HG02852 (cell line): ENCODE results near the gene ITGB2.
A peak's percentile ranks its signal among the peaks of the same experiment; 100 is the strongest.
"Not testable (repeated sequence)": the region's sequence is repeated elsewhere in the genome, so short reads cannot be mapped to it uniquely, and the experiment has no call there.

Experiments used
- ATAC-seq: cut with Tn5 transposase; IDR thresholded peaks from one replicate; pipeline ENCODE4 v1.9.1; 2021; ENCODE audit warnings: mild to moderate bottlenecking, moderate library complexity; ENCODE audit not compliant: unreplicated experiment

ITGB2 gene

GRCh38 chr21:44942566-44942965 is 21.9 kb upstream of the ITGB2 start:
- no peak for ATAC-seq

- ATAC-seq, result no peak
Measured at GRCh38 chr21:44941567-44941966, 20.9 kb upstream of the ITGB2 start.

- peak; percentile 34 for ATAC-seq
Measured at GRCh38 chr21:44940116-44940631, 19.5 kb upstream of the ITGB2 start.

GRCh38 chr21:44939532-44940115 is 18.9 kb upstream of the ITGB2 start, which contains the start of gene SLX9:
SLX9 (plus strand) TSS chr21:44940029; CDS start chr21:44940058, 29 bp downstream.
- ATAC-seq, result peak; percentile 71

DNA sequence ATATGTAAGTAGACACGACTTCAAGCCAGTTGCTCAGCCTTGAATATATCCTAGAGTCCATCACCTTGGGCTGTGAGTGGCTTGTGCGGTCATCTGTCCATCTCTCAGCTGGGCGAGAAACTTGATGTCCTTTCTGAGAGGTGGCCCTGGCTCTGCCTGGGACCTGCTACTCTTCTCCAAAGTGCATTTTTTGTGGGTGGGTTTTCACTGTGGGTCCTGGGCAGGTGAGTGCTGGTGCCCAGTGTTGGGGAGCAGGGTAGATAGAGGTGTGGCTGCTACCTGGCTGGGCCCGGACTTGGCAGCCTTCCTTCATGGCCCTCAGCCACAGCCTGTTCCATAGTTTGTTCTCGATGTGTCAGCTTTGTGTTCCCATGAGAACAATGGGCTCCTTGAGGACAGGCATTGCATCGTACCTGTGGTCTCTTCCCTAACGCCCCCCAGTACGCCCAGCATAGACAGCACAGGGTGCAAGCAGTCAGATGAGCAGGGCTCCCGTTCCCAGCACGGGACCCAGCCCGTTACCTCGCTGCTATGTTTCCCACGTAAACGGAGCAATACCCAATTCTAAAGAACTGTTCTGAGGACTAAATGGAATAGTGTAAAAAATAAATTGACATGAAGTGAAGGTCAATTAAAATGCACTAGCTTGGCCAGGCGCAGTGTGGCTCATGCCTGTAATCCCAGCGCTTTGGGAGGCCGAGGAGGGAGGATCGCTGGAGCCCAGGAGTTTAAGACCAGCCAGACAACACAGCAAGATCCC is 18.3 kb upstream of the ITGB2 start:
- no peak for ATAC-seq

- ATAC-seq, result no peak
Measured at GRCh38 chr21:44935533-44935927, 14.8 kb upstream of the ITGB2 start.

DNA sequence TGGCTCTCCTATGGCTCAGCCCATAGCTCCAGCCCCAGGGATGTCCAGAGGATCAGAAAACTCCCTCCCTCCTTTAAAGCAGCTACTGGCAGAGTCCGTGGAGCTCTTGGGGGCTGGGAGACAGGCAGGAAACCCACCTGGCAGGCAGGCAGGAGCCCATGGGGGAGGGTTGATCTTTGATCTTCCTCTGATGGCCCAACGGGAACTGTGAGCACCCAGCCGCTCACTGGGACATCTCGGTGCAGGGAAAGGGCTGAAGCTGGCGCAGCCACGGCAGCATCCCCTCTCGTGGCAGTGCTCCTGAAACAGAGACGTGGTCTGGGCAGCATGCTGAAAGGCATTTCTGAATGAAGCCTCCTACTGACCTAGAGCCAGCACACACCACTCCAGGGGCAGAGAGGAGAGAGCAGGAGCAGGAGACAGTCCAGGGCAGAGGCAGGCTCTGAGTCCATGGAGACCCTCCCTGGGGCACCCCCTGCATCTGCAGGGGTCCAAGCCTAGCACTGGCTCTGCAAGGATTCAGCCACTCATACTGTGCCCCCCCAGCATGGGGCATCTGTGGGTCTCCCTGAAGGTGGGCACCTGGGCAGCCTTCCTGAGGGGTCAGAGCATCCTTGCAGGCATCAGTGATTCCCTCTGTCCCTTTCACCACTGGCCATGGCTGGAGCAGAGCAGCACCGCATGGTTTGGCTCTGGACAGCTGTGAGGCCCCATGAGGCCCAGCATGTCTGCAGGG is 14.3 kb upstream of the ITGB2 start:
- ATAC-seq, result no peak

- no peak for ATAC-seq
Measured at GRCh38 chr21:44934276-44934675, 13.6 kb upstream of the ITGB2 start.

GRCh38 chr21:44933918-44934260 is 13.2 kb upstream of the ITGB2 start:
- no peak for ATAC-seq

- ATAC-seq, result no peak
Measured at GRCh38 chr21:44933199-44933917, 12.7 kb upstream of the ITGB2 start.

GRCh38 chr21:44932408-44933181 is 11.9 kb upstream of the ITGB2 start:
- no peak for ATAC-seq

DNA sequence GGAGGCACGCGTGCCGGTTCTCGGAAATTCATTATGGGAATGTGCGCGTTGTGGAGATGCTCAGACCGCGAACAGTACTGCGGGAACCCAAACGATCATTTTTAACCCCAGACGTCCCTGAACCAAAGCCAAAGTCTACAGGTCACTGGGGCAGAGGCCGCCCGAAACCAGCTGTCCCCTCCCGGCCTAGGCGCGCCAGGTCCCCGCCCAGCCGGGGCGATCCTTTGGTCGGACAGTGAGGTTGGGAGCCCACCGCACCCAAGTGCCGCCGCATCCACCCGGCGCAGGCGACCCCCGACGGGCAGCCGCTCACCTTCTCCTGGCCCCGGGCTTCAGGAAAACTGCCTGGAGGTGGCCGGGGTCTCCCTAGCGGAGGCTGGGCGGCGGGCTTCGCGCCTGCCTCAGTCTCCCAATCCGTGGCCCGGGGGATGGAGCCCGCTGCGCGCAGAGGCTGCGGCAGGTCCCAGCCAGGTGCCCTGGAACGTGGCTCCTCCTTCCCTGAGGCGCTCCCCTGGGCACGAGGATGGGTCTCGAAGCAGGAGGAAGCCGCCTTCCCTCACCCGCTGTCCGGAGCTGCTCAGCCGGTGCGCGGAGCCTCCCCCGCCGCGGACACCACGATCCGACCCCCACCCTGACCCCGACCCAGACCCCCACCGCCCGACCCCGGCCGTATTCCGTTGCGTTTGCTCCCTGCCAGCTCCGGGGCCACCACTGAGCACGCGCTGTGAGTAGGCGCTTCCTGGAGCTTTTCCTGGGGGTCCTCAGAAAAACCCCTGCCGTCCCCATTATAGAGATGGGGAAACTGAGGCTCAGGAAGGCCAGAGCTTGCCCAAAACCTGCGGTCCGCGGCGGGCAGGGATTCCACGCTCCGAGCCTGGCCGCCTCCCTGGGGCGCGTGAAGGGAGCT is 11.1 kb upstream of the ITGB2 start:
- ATAC-seq, result no peak

DNA sequence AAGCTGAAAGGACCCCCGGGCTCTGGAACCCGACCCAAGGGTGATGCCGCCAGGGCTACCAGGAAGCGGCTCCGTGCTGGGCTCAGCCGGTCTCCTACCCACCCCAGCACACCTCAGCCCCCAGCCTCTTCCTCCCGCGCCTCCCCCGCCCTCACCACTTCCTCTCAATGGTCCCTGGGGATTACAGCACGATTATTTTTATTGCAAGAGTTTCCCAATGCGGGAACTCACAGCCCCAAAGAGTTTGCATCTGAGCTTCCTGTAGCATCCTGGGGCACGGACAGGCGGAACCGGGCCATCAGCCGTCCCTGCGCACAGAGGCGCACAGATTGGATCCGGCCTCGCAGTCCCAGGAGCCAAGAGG is 10.4 kb upstream of the ITGB2 start:
- no peak for ATAC-seq

DNA sequence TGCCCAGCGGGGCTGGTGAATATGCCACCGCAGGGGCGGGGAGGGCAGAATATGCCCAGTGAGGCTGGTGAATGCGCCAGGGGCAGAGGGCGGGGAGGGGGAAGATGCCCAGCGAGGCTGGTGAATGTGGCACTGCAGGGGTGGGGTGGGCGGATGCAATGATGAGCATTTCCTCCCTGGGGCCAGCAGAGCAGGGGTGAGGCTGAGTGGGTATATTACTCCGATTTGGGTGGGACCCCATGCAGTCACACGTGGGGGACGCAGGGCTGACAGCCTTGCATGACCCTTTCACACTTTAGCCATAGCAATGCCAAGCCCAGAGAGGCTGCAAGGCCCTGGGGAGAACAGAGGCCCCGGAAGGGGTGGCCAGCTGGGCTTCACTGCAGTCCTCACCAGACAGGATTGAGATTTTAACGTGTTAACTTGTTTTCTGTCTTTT is 9.9 kb upstream of the ITGB2 start:
- ATAC-seq, result no peak

GRCh38 chr21:44929799-44930542 is 9.3 kb upstream of the ITGB2 start:
- ATAC-seq, result no peak

- no peak for ATAC-seq
Measured at GRCh38 chr21:44929242-44929798, 8.6 kb upstream of the ITGB2 start.

GRCh38 chr21:44928500-44929241 is 8.0 kb upstream of the ITGB2 start:
- not testable (repeated sequence) for ATAC-seq
